HG02973 (cell line): ENCODE results near the gene RFT1.

Source experiments
- ATAC-seq: cut with Tn5 transposase; IDR thresholded peaks from one replicate; pipeline ENCODE4 v1.9.1; 2021; ENCODE audit warnings: moderate library complexity; ENCODE audit not compliant: unreplicated experiment

Gene RFT1

DNA sequence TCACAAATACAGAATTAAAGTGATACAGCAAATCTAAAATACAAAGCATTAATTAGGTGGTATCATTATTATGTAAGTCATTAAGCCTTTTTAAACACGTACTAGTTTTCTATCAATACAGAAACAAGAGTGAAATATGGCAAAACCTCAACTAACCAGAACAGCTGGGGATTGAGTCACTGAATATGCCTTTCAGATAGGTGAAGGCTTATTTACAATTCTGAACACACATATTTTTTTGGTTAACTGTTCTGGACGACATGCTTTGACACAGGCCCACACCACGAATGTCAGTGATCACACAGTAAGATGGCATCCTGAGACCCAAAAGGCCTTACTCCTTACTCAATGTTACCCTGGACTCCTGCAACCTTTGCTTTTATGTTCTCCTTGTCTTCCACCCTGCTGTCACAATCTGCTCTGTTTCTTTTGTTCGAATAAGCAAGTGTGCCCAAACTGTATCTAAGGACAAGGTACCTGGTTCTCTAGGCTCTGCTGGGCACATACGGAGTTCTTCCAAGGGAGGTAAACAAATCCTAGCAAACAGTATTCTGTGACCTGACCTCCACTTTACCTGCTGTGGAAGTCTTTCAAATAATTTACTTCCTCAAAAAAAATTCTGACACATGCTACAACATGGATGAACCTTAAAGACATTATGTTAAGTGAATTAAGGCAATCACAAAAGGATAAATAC lies 91.4 kb downstream of the RFT1 start:
- ATAC-seq: no peak
